ENCODE measurements around the gene SEPTIN10.

The SEPTIN10 gene

DNA sequence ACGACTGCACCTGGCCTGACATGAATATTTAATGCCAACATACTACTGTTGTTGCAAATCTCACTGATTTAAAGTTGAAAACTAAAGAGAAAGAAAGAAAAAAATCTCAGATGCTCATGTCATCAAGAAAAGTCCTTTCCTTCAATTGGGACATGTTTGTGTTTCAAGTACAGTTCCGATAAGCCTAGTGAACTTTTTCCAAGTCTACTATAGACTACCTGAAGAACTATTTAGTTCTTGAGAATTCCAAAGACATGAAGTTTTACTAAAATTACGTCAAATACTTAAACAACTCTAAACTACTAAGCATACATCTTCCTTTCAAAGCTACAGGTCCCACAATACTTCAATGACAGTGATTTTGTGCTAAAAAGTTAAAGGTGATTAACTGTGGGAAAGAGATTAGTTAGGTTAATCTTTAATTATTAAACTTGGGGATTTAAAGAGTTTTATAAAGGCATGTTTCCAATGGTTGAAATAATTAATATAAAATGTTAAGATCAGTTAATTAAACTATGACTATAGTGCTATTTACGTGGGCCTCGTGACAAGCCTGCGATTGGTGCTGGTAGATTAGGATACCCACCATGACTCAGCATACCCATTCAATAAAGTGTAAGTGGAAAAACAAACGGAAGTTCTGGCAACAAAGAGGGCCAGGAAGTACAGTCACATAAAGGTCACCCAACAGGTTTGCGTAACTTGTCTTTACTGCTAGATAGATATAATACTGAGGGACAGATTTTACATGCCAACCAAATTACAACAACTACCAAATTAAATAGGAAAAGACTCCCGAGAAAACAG, 55.5 kb downstream of the SEPTIN10 start:
- no peaks in the 10 kb centered on the region for H3K9me3 ChIP-seq (ENCODE audit: insufficient read depth, low read depth, low read length)
- no peak overlapping the region for H3K9ac ChIP-seq (ENCODE audit: low read depth, low read length)
- no peak overlapping the region for H3K4me3 ChIP-seq (ENCODE audit: low read length)
- WGBS: 92% methylated on average over 8 of the region's 9 CpGs
- H3K27me3 ChIP-seq (ENCODE audit: insufficient read depth, low read length): no peaks in the 10 kb centered on the region
- peaks cover 50% of the 10 kb centered on the region for H3K36me3 ChIP-seq (ENCODE audit: insufficient read depth, low read length)
- H3K27ac ChIP-seq (ENCODE audit: low read depth, low read length): no peak overlapping the region
- H3K4me1 ChIP-seq (ENCODE audit: insufficient read depth, low read length): peaks cover 3% of the 10 kb centered on the region; the same call in 1 of the 2 replicates

DNA sequence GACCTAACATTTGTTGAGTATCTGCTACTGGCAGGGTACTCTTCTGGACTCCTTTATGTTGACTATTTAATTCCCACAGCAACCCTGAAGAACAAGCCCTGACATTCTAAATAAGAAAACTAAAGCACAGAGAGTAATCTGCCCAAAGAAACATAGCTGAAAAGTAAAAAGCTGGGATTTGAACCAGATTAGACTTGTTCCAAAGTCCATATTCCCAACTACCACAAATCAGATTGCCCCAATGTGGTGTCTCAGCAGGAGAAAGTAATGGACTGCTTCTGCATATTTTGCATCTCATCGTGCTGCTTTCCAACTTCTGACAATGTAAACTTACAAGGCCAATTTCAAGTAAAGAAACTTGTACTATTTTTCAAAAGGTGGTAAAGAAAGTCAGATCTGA, 56.5 kb downstream of the SEPTIN10 start:
- Histone ChIP-seq H3K27me3 (ENCODE audit: insufficient read depth, low read length) (no peaks in the 10 kb centered on the region), H3K4me1 (ENCODE audit: insufficient read depth, low read length) (peaks cover 3% of the 10 kb centered on the region; the same call in 1 of the 2 replicates), H3K36me3 (ENCODE audit: insufficient read depth, low read length) (peaks cover 50% of the 10 kb centered on the region), H3K9me3 (ENCODE audit: insufficient read depth, low read depth, low read length) (0 out of 2 replicates have a peak, but pooled peaks cover 3% of the 10 kb centered on the region), H3K9ac (ENCODE audit: low read depth, low read length) (no peak overlapping the region), H3K4me3 (ENCODE audit: low read length) (no peak overlapping the region), H3K27ac (ENCODE audit: low read depth, low read length) (no peak overlapping the region)
- WGBS: 80% methylated on average over 1 of the region's 1 CpG

DNA sequence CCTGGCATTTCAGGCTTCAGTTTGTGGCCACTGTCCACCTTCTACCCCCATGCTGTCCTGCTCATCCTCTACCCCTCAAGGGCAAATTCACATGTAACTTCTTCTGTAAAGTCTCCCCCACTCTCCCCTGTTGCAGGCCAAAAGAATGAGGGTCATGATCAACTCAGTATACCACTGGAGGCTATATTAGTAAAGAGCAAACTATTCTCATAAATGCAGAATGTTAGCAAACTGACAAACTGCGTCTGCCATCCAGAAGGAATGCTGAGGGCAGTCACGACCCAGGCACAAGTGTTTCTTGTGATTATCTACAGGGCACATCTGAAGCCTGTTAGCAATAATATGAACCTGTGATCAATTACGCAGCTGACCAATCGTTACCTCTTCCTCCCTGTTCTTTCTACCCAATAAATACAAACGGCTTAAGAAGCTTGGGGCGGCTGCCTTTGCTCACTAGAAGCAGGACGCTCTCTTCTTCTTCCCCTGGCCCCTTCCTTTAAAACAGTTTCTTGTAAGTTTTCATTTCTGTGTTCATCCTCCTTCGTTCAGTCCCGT, 58.3 kb downstream of the SEPTIN10 start:
- Histone ChIP-seq H3K9ac (ENCODE audit: low read depth, low read length) (no peak overlapping the region), H3K36me3 (ENCODE audit: insufficient read depth, low read length) (peaks cover 51% of the 10 kb centered on the region), H3K4me3 (ENCODE audit: low read length) (no peak overlapping the region), H3K27me3 (ENCODE audit: insufficient read depth, low read length) (no peaks in the 10 kb centered on the region), H3K27ac (ENCODE audit: low read depth, low read length) (no peak overlapping the region), H3K9me3 (ENCODE audit: insufficient read depth, low read depth, low read length) (0 out of 2 replicates have a peak, but pooled peaks cover 6% of the 10 kb centered on the region), H3K4me1 (ENCODE audit: insufficient read depth, low read length) (peaks cover 3% of the 10 kb centered on the region; the same call in 1 of the 2 replicates)
- 94% methylated on average over 9 of the region's 9 CpGs for WGBS

DNA sequence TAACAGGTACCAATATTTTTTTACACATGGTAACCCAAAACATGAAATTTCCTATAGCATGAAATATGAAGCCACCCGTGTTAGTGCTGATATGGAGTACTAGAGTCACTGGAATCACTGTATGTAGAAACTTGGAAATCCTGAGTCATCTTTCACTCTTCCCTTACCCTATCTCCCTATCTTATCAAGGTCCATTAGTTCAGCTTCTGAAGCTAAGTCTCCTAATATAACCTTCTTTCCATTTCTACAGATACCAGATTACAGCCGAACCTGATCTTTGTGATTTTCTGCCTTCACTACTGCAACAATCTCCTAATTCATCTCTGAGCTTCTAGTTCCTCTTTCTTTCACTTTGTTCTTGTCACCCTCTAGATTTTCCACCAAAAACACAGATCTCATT, 59.0 kb downstream of the SEPTIN10 start:
- Histone ChIP-seq H3K9me3 (ENCODE audit: insufficient read depth, low read depth, low read length) (0 out of 2 replicates have a peak, but pooled peaks cover 6% of the 10 kb centered on the region), H3K4me1 (ENCODE audit: insufficient read depth, low read length) (peaks cover 3% of the 10 kb centered on the region; the same call in 1 of the 2 replicates), H3K4me3 (ENCODE audit: low read length) (no peak overlapping the region), H3K27me3 (ENCODE audit: insufficient read depth, low read length) (no peaks in the 10 kb centered on the region), H3K9ac (ENCODE audit: low read depth, low read length) (no peak overlapping the region), H3K36me3 (ENCODE audit: insufficient read depth, low read length) (peaks cover 50% of the 10 kb centered on the region), H3K27ac (ENCODE audit: low read depth, low read length) (no peak overlapping the region)
- WGBS: 87% methylated on average over 2 of the region's 2 CpGs

DNA sequence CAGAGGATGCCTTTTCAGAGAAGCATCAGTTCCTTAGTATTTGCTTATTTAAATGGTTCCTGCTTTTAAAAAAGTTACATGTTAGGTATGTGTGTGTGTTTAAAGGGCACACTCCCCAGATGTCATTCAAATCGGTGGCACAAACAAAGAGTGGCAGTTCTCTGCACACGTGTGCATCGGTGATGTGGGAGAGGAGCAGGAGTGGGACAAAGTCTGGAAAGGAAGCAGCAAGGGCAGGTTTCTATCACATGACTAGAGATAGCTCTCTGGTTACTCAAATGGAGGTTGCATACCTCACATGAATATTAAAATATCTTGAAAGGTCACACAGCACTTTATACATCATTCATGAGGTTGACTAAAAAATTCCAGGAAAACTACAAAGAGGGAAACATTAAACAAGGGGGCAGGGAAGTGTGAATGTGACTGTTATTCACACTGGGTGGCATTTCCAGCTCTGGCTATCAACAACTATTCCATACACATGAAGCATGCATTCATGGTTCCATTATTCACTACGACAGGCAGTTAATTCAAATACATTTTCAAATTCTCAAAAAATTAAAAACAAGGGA, 64.7 kb downstream of the SEPTIN10 start:
- peaks cover 41% of the 10 kb centered on the region for H3K36me3 ChIP-seq (ENCODE audit: insufficient read depth, low read length)
- no peak overlapping the region for H3K9ac ChIP-seq (ENCODE audit: low read depth, low read length)
- 90% methylated on average over 4 of the region's 4 CpGs for WGBS
- H3K4me3 ChIP-seq (ENCODE audit: low read length): no peak overlapping the region
- no peak overlapping the region for H3K27ac ChIP-seq (ENCODE audit: low read depth, low read length)
- H3K4me1 ChIP-seq (ENCODE audit: insufficient read depth, low read length): peaks cover 6% of the 10 kb centered on the region; the same call in 1 of the 2 replicates
- 0 out of 2 replicates have a peak, but pooled peaks cover 6% of the 10 kb centered on the region for H3K9me3 ChIP-seq (ENCODE audit: insufficient read depth, low read depth, low read length)
- no peaks in the 10 kb centered on the region for H3K27me3 ChIP-seq (ENCODE audit: insufficient read depth, low read length)

DNA sequence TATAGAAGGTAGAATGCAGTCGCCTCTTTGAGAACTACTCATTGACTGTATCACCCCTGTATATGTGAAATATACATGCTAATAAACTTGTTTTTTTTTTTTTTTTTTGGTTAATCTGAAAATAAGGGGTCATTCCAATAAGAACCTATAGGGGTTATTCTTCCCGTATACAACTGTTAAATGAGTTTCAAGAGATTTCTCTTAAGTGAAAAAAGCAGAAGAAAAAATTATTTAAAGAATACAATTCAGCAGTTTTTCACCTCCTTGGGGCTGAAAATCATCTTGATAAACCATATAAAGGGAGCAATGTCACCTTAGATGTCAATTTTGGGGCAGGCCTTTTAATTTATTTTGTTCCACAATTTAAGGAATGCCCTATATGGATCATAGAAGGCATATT, 66.5 kb downstream of the SEPTIN10 start:
- Histone ChIP-seq H3K9ac (ENCODE audit: low read depth, low read length) (no peak overlapping the region), H3K4me1 (ENCODE audit: insufficient read depth, low read length) (peaks cover 6% of the 10 kb centered on the region; the same call in 1 of the 2 replicates), H3K27me3 (ENCODE audit: insufficient read depth, low read length) (no peaks in the 10 kb centered on the region), H3K9me3 (ENCODE audit: insufficient read depth, low read depth, low read length) (0 out of 2 replicates have a peak, but pooled peaks cover 2% of the 10 kb centered on the region), H3K4me3 (ENCODE audit: low read length) (no peak overlapping the region), H3K27ac (ENCODE audit: low read depth, low read length) (no peak overlapping the region), H3K36me3 (ENCODE audit: insufficient read depth, low read length) (peaks cover 30% of the 10 kb centered on the region)
- WGBS: no CpG with 5 or more reads among the region's 2 CpGs

DNA sequence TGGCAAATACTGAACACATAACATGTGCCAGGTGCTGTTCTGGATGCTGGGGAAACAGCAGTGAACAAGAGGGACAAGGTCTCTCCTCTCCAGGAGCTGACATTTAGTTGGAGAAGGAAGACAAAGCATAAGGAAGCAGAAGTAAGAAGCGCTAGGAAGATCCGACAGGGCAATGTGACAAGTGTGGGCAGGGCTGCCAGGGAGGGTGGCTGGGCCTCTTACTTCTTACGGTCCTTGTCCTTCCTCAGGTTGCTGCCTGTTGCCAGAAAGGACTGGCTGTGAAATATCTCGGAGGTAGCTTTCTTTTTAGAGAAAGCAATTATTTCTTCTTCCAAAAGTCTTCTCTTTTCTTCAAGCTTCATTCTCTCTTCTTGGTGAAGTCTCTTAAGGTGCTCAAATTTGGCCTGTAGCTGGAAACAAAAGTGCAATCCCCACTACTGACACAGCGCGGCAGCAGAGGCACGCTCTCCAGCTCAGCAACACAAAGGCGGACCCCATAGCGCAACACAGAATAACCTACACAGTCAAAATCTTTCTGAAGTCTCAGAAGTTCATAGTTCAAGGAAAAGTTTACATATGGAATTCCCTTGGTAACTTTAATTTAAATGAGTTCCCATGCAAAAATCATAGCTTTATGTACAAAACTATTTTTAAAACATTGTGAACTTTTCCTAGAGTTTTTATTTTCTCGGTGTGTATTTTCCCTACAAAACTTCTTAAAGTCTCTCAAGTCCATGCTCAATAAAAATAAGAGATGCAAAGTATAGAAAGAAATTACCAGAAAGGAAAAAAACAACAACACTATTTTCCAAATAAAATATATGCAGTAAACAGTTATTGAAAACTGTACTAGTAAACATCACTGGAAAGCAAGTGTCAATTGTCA, 67.7 kb downstream of the SEPTIN10 start:
- Histone ChIP-seq H3K4me1 (ENCODE audit: insufficient read depth, low read length) (peaks cover 6% of the 10 kb centered on the region; the same call in 1 of the 2 replicates), H3K27ac (ENCODE audit: low read depth, low read length) (no peak overlapping the region), H3K9ac (ENCODE audit: low read depth, low read length) (no peak overlapping the region), H3K9me3 (ENCODE audit: insufficient read depth, low read depth, low read length) (no peaks in the 10 kb centered on the region), H3K27me3 (ENCODE audit: insufficient read depth, low read length) (no peaks in the 10 kb centered on the region), H3K36me3 (ENCODE audit: insufficient read depth, low read length) (peaks cover 21% of the 10 kb centered on the region), H3K4me3 (ENCODE audit: low read length) (no peak overlapping the region)
- WGBS: 41% methylated on average over 9 of the region's 10 CpGs

DNA sequence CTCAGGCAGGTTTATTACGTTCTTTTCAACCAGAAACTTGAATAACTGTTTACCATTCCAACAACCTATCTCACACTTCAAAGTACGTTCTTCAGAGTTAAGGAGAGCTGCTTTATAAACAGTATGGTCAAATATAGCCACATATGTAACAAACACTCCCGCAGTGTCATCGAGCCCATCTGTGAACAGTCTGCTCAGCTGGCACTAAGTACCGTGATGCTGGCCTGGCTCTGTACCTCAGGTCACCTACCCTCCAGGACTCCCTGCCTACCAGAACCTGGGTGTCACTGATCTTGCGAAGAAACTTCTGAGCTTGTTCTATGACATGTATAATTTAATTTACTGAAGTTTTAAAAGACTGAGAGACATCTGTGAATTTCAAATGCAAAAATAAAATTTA, 71.4 kb downstream of the SEPTIN10 start:
- peaks cover 6% of the 10 kb centered on the region; the same call in 1 of the 2 replicates for H3K4me1 ChIP-seq (ENCODE audit: insufficient read depth, low read length)
- H3K9ac ChIP-seq (ENCODE audit: low read depth, low read length): no peak overlapping the region
- H3K27me3 ChIP-seq (ENCODE audit: insufficient read depth, low read length): no peaks in the 10 kb centered on the region
- no peaks in the 10 kb centered on the region for H3K9me3 ChIP-seq (ENCODE audit: insufficient read depth, low read depth, low read length)
- H3K4me3 ChIP-seq (ENCODE audit: low read length): no peak overlapping the region
- H3K36me3 ChIP-seq (ENCODE audit: insufficient read depth, low read length): peaks cover 17% of the 10 kb centered on the region
- H3K27ac ChIP-seq (ENCODE audit: low read depth, low read length): no peak overlapping the region
- WGBS: 96% methylated on average over 6 of the region's 6 CpGs

DNA sequence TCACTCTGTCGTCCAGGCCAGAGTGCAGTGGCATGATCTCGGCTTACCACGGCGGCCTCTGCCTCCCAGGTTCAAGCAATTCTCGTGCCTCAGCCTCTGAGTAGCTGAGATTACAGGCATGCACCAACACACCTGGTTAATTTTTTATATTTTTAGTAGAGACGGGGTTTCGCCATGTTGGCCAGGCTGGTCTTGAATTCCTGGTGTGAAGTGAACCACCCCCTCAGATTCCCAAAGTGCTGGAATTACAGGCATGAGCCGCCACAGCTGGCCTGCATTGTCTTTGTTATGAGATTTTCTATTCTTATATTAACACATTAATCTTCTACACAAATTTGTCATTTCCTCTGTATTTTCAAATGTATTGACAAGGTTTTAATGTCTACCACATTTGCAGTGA, 75.2 kb downstream of the SEPTIN10 start:
- H3K4me3 ChIP-seq (ENCODE audit: low read length): no peak overlapping the region
- H3K27ac ChIP-seq (ENCODE audit: low read depth, low read length): no peak overlapping the region
- no peaks in the 10 kb centered on the region for H3K4me1 ChIP-seq (ENCODE audit: insufficient read depth, low read length)
- 92% methylated on average over 7 of the region's 8 CpGs for WGBS
- H3K9me3 ChIP-seq (ENCODE audit: insufficient read depth, low read depth, low read length): peaks cover 3% of the 10 kb centered on the region; the same call in 1 of the 2 replicates
- H3K27me3 ChIP-seq (ENCODE audit: insufficient read depth, low read length): no peaks in the 10 kb centered on the region
- no peak overlapping the region for H3K9ac ChIP-seq (ENCODE audit: low read depth, low read length)
- peaks cover 2% of the 10 kb centered on the region for H3K36me3 ChIP-seq (ENCODE audit: insufficient read depth, low read length)

DNA sequence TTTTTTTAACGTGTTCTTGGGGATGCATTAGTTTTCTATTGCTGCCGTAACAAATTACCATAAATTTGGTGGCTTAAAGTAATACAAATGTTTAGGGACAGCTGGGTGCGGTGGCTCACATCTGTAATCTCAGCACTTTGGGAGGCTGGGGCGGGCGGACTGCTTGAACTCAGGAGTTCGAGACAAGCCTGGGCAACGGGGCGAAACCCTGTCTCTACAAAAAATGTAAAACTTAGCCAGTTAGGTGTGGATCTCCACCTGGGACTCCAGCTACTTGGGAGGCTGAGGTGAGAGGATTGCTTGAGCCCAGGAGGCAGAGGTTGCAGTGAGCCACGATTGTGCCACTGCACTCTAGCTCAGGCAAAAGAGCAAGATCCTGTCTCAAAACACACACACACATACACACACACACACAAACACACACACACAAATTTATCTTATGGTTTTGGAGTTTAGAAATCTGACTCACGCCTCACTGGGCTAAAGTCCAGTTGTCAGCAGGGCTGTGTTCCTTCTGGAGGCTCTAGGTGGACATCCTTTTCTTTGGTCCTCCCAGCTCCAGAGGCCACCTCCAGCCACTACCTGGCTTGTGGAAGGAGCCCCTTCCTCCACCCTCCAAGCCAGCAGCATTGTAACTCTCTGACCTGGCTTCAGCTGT, 76.1 kb downstream of the SEPTIN10 start:
- Histone ChIP-seq H3K27ac (ENCODE audit: low read depth, low read length) (no peak overlapping the region), H3K9me3 (ENCODE audit: insufficient read depth, low read depth, low read length) (peaks cover 3% of the 10 kb centered on the region; the same call in 1 of the 2 replicates), H3K4me1 (ENCODE audit: insufficient read depth, low read length) (no peaks in the 10 kb centered on the region), H3K36me3 (ENCODE audit: insufficient read depth, low read length) (peaks cover 1% of the 10 kb centered on the region; the same call in 1 of the 2 replicates), H3K4me3 (ENCODE audit: low read length) (no peak overlapping the region), H3K27me3 (ENCODE audit: insufficient read depth, low read length) (no peaks in the 10 kb centered on the region), H3K9ac (ENCODE audit: low read depth, low read length) (no peak overlapping the region)
- 95% methylated on average over 10 of the region's 10 CpGs for WGBS
